NCI-H2029 (cell line): ENCODE results near the gene E2F4.
A peak's percentile ranks its signal among the peaks of the same experiment; 100 is the strongest.

Experiments
- DNase-seq: peaks from one replicate; lab custom pipeline; 2025; lab: John Stamatoyannopoulos, UW

E2F4 gene

GRCh38 chr16:67173808-67174705, 17.9 kb upstream of the E2F4 start:
- peak; percentile 65 for DNase-seq

- no peak for DNase-seq
Measured at GRCh38 chr16:67174706-67175231, 17.2 kb upstream of the E2F4 start.

GRCh38 chr16:67176662-67177061, 15.3 kb upstream of the E2F4 start:
- DNase-seq: no peak

GRCh38 chr16:67177743-67178699, 13.9 kb upstream of the E2F4 start:
- peak; percentile 81 for DNase-seq

GRCh38 chr16:67179421-67180080, 12.4 kb upstream of the E2F4 start:
- no peak for DNase-seq

- DNase-seq: no peak
Measured at GRCh38 chr16:67180166-67180565, 11.8 kb upstream of the E2F4 start.

- no peak for DNase-seq
Measured at GRCh38 chr16:67181346-67181745, 10.6 kb upstream of the E2F4 start.

GRCh38 chr16:67182288-67182687, 9.7 kb upstream of the E2F4 start:
- no peak for DNase-seq

GRCh38 chr16:67183284-67183626, 8.7 kb upstream of the E2F4 start:
- no peak for DNase-seq

- DNase-seq: peak; percentile 89
Measured at GRCh38 chr16:67183627-67184452, 8.1 kb upstream of the E2F4 start, which contains the start of gene MATCAP1. Gene MATCAP1, minus strand, starts transcription at chr16:67183963. Its CDS starts 3,353 bp downstream, at chr16:67180610.

GRCh38 chr16:67184453-67184994, 7.4 kb upstream of the E2F4 start:
- no peak for DNase-seq

GRCh38 chr16:67184995-67185650, 6.8 kb upstream of the E2F4 start:
- DNase-seq: peak; percentile 51

- no peak for DNase-seq
Measured at GRCh38 chr16:67185651-67186134, 6.3 kb upstream of the E2F4 start.

GRCh38 chr16:67186550-67186950, 5.4 kb upstream of the E2F4 start:
- no peak for DNase-seq

- DNase-seq: no peak
Measured at GRCh38 chr16:67187175-67187890, 4.6 kb upstream of the E2F4 start.

GRCh38 chr16:67188323-67188722, 3.6 kb upstream of the E2F4 start:
- no peak for DNase-seq

- DNase-seq: no peak
Measured at GRCh38 chr16:67188798-67189197, 3.2 kb upstream of the E2F4 start.

GRCh38 chr16:67190041-67190440, 1.9 kb upstream of the E2F4 start, which contains the start of gene EXOC3L1:
Gene EXOC3L1, minus strand, starts transcription at chr16:67190136. Its CDS starts 460 bp downstream, at chr16:67189676.
- no peak for DNase-seq
